Measurements from ENCODE around the gene ACTR3C.
"Not testable (repeated sequence)": the region's sequence is repeated elsewhere in the genome, so short reads cannot be mapped to it uniquely, and the experiment has no call there.

ACTR3C gene

DNA sequence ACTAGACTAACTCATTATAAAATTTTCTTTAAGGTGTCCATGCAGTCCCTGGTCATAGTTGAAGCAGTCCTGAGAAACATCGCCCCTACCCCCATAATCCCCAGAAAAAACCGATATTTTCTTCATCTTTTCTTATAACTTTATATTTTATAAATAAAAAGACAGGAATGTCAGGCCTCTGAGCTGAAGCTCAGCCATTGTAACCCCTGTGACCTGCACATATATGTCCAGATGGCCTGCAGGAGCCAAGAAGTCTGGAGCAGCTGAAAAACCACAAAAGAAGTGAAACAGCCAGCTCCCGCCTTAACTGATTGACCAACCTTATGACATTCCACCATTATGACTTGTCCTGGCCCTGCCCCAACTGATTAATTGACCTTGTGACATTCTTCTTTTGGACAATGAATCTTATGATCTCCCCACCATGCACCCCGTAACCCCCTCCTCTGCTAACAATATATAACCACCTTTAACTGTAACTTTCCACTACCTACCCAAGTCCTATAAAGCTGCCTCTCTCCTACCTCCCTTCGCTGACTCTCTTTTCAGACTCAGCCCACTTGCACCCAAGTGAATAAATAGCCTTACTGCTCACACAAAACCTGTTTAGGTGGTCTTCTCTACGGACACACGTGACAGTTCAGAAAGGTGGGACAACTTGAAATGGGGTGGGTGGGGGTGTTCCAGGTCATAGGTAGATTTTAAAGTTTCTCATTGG lies 10.5 kb downstream of the ACTR3C start:
- DNase-seq = peak in 1 of 3 donors; percentile 17

DNA sequence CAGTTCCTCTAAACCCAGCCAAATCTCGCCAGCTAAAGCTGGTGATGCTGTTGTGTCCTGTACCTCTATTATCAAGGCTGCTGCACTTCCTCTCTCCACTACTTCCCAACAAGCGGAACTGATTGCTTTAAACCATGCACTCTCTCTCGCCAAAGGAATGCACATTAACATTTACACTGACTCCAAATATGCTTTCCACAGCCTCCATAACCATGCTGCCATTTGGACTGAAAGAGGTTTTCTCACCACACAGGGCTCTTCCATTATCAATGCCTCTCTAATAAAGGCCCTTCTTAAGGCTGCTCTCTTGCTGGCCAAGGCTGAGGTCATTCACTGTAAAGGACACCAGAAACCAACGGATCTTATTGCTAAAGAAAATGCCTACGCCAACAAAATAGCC lies 11.6 kb downstream of the ACTR3C start:
- DNase-seq = no peak

DNA sequence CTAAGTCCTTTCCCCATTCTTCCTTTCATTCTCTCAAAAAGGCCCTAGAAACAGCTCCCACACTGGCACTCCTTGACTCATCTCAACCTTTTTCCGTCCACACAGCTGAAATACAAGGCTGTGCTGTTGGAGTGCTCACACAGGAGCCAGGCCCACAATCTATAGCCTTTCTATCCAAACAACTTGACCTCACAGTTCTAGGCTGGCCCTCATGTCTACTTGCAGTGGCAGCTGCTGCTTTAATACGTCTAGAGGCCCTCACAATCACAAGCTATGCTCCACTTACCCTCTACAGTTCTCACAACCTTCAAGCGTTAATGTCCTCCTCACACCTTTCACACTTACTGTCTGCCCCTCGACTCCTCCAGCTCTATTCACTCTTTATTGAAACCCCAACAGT lies 12.2 kb downstream of the ACTR3C start:
- no peak for DNase-seq

DNA sequence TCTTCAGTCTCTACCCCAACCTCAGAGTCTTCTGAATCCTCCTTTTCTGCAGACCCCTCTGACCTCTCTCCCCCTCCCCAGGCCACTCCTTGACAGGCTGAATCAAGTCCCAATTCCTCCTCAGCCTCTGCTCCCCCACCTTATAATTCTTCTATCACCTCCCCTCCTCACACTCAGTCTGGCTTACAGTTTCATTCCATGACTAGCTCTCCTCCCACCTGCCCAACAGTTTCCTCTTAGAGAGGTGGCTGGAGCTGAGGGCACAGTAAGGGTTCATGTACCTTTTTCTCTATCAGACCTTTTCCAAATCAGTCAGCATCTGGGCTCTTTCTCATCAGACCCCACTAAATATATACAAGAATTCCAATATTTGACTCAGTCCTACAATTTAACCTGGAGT lies 14.8 kb downstream of the ACTR3C start:
- DNase-seq = no peak

DNA sequence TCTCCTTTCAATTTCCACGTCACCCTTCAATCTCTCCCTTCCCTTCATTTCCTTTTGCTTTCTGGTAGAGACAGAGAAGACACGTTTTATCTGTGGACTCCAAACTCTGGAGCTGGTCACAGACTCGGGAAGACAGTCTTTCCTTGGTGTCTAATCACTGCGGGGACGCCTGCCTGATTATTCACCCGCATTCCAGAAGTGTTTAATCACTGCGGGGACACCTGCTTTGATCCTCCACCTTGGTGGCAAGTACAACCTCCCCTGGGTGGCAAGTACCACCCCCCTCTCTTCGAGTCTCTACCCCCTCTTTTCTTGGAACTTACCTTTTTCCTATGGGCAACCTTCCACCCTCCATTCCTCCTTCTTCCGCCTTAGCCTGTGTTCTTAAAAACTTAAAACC lies 15.4 kb downstream of the ACTR3C start:
- no peak for DNase-seq

DNA sequence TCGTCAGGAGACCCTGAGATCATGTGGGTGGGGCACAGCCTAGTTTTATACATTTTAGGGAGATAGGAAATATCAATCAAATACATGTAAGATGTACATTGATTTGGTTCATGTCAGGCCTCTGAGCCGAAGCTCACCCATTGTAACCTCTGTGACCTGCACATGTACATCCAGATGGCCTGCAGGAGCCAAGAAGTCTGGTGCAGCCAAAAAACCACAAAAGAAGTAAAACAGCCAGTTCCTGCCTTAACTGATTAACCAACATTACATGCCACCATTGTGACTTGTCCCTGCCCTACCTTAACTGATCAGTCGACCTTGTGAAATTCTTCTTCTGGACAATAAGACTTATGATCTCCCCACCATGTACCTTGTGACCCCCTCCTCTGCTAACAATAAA lies 16.2 kb downstream of the ACTR3C start:
- no peak for DNase-seq

DNA sequence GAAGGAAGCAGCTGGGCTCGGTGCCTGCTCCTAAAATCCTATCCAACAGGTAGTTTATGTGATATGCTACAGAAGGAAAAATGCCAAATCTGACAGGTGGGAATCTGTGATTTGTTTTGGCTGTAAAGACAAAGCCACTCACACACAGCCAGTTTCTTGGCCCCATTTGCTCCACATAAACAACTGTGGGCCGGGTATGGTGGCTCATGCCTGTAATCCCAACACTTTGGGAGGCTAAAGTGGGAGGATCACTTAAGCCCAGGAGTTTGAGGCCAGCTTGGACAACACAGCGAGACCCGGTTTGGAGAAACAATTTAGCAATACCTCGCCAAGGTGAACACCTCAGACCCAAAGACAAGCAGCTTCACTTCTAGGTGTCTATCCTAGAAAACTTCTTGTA lies 17.0 kb downstream of the ACTR3C start:
- not testable (repeated sequence) for DNase-seq

DNA sequence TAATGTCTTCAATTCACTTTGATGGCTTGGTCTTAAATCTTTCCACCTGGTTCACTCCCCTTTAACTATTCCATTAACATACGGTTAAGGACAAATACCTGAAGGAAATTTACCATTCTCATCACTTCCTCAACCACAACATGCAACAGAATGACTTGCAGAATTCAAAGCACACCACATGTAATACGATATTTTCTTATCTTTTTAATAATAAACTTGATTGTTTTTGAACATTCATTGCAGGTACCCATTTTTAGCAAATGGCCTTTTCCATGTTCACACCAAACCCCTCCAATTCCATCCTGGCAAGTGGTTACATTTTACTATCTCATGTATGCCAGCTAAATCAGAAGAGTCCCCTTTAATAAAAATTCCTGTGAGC lies 17.5 kb downstream of the ACTR3C start:
- not testable (repeated sequence) for DNase-seq

DNA sequence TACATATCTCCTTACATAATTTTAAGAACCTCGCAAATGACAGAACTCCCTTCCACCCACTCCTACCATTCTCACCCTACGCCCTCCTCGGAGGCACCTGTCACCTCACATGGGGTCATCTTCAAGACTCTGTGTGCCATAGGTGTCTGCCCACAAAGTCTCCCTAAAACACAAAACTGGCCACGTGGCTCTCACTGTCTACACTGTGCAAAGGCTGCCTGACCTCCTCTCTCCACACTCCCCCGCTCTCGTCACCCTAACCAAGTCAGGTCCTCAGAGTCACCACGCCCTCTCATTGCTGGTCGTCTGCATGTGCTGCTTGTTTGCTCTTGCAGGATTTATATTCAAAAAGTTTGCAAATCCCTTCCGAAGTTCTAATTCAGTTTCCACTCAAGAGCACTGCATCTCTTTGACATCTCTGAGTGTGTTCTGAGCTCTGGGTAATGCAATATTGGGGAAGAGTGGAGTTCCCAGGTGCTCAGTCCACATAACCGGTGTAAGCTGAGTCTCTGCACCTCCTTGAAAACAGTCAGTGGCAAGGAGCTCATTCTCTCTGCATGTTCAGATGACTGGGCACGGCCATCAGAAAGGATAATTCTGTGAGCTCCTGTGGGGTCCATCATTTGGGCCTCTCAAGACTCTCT lies 18.0 kb downstream of the ACTR3C start:
- not testable (repeated sequence) for DNase-seq

DNA sequence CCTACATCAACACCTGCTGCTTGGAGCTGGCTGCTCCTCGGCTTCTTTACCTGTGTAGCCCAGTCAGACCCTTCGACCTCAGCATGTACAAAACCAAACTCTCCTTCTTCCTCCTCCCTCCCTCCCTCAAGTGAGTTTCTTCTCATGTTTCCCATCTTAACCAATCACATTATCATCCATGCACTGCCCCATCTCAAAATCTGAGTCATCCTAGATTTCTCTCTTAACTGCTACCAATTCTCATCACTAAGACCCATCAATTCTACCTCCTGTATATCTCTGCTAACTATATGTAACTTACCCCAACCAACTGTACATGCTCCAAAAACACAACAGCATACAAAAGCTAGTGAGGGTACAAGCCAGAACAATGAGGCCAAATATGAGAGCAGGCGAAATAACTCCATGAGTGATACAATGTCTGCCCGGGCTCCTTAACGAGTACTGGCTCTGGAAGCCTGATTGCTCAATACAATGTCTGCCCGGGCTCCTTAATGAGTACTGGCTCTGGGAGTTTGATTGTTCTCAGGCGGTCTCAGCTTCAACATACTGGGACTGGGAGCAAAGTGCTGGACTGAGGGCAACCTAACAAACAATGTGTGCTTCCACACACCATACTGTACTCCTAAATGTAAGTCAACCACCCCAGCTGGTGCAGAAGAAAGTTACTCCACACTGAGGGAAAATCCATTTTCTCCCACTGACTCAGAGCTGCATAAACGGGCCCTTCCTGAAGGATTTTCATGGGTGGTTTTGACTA lies 18.7 kb downstream of the ACTR3C start:
- peak in 1 of 3 donors; percentile 14 for DNase-seq

DNA sequence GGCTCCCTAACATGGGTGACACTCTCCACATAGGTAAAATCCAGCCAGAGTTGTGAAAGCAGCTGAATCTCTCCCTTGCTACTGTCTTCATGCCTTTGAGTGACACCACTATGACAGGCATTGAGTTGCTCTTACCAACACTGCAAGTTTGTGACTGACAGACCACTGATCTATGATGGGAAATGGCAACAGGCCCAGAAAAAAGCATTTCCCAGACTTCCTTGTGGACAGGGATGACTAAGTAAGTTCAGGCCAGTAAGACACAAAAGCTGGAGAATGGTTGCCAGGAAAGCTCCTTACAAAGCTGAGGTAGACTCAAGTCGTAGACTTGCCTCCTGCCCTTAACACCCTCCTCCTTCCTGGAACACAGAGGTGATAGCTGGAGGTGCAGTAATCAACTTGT lies 20.4 kb downstream of the ACTR3C start:
- not testable (repeated sequence) for DNase-seq

DNA sequence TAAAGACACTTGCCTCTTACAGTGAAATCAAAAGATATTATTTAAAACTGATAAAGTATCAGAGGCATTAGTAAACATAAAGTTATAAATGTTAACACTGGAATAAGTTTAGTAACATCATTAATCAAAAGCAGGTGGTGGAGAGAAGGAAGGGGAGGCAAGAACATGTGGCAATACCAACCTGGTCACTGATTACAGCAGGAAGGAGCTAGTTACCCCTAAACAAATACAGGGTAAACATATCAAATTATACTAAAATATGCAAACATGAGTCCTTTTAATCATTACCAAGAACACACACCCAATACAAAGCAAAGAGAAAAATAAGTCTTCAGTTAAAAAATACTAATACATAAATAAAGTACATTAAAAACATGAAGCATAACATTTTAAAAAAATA lies 25.4 kb downstream of the ACTR3C start:
- DNase-seq = not testable (repeated sequence)

DNA sequence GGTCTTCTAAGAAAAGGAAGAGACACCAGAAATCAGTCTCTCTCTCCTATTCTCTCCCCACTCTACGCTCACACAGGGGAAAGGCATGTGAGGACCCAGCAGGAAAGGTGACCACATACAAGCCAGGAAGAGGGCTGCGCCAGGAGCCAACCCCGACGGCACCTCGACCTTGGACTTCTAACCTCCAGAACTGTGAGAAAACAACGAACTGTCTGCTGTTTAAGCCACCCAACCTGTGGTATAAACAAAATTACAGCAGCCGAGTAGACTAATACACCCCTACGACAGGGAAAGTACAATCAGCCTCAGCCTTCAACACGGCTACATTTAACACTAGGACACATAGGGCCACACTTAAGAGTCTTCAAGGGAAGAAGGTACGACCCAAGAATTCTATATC lies 26.5 kb downstream of the ACTR3C start:
- DNase-seq = not testable (repeated sequence)

DNA sequence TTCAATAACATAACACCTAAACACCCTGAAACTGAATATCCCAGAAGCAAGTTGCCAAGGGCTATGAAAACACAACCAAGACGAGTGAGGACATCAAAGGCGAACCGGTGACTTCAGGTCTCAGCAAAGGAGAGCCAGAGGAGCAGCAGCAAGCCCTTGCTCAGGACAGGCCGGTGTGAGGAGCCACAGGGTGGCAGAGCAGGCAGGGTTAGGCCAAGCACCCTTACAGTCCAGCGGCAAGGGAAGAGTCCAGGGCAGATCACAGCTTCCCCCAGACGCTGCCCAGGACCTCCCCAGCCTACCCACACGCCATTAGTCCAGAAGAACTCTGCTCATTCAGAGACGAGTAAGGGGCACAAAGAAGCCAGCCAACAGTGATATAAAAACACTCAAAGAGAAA lies 27.7 kb downstream of the ACTR3C start:
- not testable (repeated sequence) for DNase-seq

DNA sequence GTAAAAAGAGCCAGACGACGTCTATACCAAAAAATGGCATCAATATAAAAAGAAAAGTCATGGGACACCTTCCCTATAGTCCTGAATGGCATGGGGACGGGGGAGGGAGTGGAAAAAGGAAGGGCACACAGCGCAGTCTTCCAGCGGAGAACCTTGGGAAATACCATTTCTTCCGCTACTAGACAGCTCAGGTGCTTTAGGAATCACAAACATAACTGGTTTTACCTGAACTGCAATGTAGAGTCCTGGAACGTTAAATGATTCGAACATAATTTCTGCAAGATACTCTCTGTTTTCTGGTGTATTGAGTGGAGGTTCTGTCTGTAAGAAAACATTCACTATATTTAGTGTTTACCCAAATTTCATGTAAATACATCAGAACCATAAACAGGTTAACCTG lies 28.3 kb downstream of the ACTR3C start:
- not testable (repeated sequence) for DNase-seq

DNA sequence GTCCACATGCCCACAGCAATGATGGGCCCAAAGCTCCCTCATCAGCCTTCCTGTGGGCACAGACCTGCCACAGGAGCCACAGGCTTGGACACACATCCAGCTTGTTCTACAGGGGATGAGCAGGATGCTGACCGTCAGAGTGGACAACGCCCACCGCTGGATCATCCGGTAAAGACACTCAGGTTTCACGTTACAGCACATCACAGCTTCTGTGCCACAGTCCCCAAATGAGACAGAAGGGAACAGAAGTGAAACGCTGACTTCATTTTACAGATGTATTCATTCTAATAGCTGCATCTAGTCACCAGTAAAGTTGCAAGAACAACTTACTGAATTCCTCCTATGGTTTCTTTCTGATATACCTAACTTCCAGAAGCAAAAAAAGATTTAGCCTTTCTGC lies 33.0 kb downstream of the ACTR3C start:
- not testable (repeated sequence) for DNase-seq

DNA sequence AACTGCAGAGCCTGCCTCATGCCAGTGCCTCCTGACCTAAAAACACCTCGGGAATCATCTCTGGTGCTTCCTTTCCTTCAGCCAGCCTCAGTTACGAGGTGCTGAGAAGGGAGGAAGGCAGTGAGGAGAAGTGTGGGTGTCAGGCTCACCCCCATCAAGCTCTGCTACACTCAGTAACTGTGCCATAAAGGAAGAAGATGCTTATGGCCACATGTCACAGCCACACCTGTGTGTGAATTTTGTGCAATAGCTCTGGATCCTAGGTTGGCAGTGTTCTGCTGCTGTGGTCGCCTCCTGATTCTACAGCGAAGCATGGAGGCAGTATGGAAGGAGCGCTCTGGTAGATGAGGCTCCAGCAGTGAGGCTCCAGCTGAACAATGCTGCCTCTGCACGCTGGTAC lies 34.5 kb downstream of the ACTR3C start:
- not testable (repeated sequence) for DNase-seq

DNA sequence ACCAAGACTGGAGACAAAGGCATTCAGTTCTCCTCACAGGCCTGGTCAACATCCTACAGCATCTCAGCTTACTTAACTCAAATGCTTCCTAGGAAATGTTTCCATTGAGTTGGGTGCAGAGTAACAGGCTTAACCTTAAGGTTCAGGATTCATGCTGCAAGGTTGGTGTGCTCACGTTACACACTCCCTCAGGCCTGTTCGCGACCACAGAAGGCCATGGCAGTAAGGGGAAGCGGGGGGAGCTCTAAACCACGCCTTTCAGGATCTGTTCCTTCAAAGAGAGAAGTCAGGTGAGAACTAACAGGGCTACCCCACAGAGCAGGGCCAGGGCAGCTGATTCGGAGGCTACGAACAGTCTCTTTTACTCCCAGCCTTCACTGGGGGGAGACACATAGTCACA lies 35.5 kb downstream of the ACTR3C start:
- not testable (repeated sequence) for DNase-seq

DNA sequence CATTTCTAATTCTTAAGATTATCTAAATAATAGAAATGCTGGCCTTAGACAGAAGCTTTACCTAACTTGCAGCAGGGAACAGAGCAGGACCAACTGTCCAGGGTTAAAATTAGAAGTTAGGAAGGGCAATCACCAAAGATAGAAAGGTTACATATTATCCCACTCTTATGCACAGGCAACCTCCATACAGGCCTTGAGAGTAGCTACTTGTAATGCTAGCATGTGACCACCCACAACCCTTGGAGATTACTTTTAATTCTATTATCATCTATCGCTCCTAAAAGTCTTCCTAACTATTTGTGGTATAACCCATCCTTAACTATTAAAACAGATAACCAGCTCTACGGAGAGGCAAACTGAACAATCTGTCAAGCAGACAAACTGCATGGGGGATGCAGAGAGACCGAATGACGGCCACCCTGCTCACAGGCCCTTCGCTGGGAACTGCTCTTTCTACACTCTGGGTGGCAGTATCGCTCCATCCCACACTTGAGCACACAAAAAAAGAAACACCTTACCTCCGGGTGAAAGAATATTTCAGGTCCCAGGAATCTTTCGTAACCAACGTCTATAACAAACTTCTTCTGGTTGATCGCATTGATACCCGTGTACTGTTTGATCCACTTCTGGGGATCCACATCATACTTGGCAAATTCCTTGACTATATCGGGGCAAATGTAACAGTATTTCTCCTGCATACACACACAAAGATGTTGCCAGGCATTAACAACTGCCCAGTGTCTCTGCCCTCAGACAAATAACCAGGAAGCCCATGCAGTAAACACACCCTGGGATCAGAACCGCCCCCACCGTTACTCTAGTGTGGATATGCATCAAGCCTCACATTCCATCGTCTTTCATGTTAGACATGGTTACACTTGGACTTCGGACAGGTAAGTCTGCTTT lies 37.2 kb downstream of the ACTR3C start:
- peak; percentile 7 to 18 (median 11) for DNase-seq

DNA sequence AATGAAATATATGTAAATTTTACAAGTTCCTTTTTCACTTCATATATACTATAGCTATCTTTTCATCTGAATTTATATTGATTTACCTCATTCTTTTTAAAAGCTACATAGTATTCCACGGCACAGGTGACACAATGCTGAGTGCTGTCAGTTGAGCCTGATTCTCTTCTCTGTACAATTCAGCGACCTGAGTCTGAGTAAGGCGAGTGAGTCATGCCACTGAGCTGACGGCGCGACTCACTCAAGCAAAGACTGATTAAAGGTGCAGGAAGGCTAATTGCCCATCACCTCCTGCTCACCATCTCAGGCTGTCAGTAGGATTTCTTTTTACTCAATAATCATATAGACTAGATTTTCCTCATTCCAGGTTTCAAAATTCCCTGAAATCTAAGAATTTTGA lies 39.7 kb downstream of the ACTR3C start:
- not testable (repeated sequence) for DNase-seq

DNA sequence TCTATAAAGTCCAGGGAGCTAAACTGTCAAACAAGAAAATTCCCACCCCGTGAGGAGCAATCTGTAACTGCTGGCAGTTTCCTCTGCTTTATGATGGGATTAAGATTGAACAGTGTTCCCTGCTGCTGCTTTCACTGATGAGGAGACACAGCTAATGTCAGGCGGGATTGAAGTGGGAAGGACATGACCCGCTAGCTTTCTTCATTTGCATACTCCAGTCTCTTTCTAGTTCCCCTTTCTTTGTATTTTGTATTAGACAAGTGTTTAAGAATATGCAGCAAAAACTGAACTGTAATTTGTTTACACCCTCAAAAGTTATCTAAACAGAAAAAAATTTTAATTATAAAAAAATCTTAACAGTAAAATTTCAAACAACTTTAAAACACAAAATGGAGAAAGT lies 40.2 kb downstream of the ACTR3C start:
- peak; percentile 40 to 56 (median 51) for DNase-seq

DNA sequence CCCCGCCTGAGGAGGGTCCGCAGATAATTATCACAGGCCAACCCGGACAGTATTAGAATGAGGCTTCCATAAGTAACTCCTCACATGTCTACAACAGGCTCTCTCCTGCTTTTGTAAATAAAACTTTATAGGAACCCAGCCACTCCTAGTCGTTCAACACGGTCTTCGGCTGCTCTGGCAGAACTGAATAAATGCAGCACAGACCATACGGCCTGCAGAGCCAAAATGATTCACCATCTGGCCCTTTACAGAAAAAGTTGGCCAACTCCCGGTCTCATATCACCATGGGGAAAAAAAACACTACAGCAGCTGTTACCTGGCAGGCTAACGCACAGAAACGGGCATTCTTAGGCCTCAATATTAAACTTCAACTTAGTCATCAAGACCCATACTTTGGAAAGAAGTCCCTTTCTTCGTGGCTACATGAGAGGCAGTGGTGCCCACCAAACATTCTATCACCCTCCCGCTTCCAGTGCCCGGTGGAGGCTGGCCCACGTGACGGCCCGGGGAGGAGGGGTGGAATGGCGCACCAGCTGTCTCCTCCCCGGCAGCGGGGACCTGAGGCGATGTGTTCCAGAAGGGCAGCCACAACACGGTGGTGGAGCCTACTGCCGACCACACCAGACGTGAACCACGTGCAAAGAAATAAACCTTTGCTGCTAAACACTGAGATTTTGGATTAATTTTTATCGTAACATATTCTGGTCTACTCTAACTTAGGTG lies 41.5 kb downstream of the ACTR3C start:
- DNase-seq = not testable (repeated sequence)

Measured in suppressor macrophage treated with lipopolysaccharide for 1 hour (primary cell).